RKO (cell line): ENCODE measurements around the gene MPV17L.
"Not testable (repeated sequence)": the region's sequence is repeated elsewhere in the genome, so short reads cannot be mapped to it uniquely, and the experiment has no call there.

Experiments used
- DNase-seq: peaks from one replicate; pipeline ENCODE4 v3.0.0-alpha.2; 2016; ENCODE audit warnings: low spot score

Gene MPV17L

GRCh38 chr16:15409476-15409875 lies 13.9 kb downstream of the MPV17L start:
- not testable (repeated sequence) for DNase-seq

GRCh38 chr16:15415511-15415985 lies 20.0 kb downstream of the MPV17L start:
- no peak for DNase-seq

GRCh38 chr16:15417197-15417596 lies 21.6 kb downstream of the MPV17L start:
- DNase-seq: no peak

- no peak for DNase-seq
Measured at GRCh38 chr16:15418206-15418605, 22.7 kb downstream of the MPV17L start.

- DNase-seq: not testable (repeated sequence)
Measured at GRCh38 chr16:15421696-15422095, 26.1 kb downstream of the MPV17L start.

GRCh38 chr16:15422222-15422621 lies 26.7 kb downstream of the MPV17L start:
- DNase-seq: no peak

- no peak for DNase-seq
Measured at GRCh38 chr16:15425861-15426260, 30.3 kb downstream of the MPV17L start.

GRCh38 chr16:15426796-15427195 lies 31.2 kb downstream of the MPV17L start:
- DNase-seq: no peak

- peak; percentile 67 for DNase-seq
Measured at GRCh38 chr16:15427648-15428239, 32.2 kb downstream of the MPV17L start.

GRCh38 chr16:15430884-15431283 lies 35.3 kb downstream of the MPV17L start:
- not testable (repeated sequence) for DNase-seq

- DNase-seq: no peak
Measured at GRCh38 chr16:15434079-15434424, 38.5 kb downstream of the MPV17L start.

GRCh38 chr16:15434425-15435215 lies 39.1 kb downstream of the MPV17L start, which contains the start of gene BMERB1:
Gene BMERB1 (plus strand): TSS chr16:15434588. CDS start chr16:15434654, 66 bp downstream.
- DNase-seq: no peak

- no peak for DNase-seq
Measured at GRCh38 chr16:15435216-15435864, 39.8 kb downstream of the MPV17L start.

- DNase-seq: no peak
Measured at GRCh38 chr16:15439102-15439501, 43.5 kb downstream of the MPV17L start.

GRCh38 chr16:15439521-15439920 lies 44.0 kb downstream of the MPV17L start:
- no peak for DNase-seq

- DNase-seq: peak; percentile 22
Measured at GRCh38 chr16:15440852-15441251, 45.3 kb downstream of the MPV17L start.

GRCh38 chr16:15442140-15442539 lies 46.6 kb downstream of the MPV17L start:
- DNase-seq: not testable (repeated sequence)

GRCh38 chr16:15443753-15444152 lies 48.2 kb downstream of the MPV17L start:
- no peak for DNase-seq

GRCh38 chr16:15444264-15444663 lies 48.7 kb downstream of the MPV17L start:
- no peak for DNase-seq

GRCh38 chr16:15445450-15445849 lies 49.9 kb downstream of the MPV17L start:
- no peak for DNase-seq

- DNase-seq: no peak
Measured at GRCh38 chr16:15446901-15447300, 51.3 kb downstream of the MPV17L start.

- no peak for DNase-seq
Measured at GRCh38 chr16:15450624-15451023, 55.1 kb downstream of the MPV17L start.
